Stomach (tissue), 4 donors: ENCODE results near the gene HELT.

Source experiments
- CTCF ChIP-seq, 7 experiments: fragments of 450-650 bp in 4 of 7; fragments of 200-600 bp in 3 of 7; sonication (generic) in 3 of 7; IDR thresholded peaks; one replicate each; pipeline ENCODE4 v1.5.1; 2016 to 2019; ENCODE audit warnings: antibody characterized with exemption in 7 of 7, control low read depth in 2 of 7, mild to moderate bottlenecking in 1 of 7
- EP300 ChIP-seq: sonication (generic); formaldehyde crosslinking; IDR thresholded peaks from one replicate; pipeline ENCODE4 v1.6.1; 2017; ENCODE audit warnings: antibody characterized with exemption
- POLR2A ChIP-seq, 4 donors: fragments of 450-650 bp; IDR thresholded peaks; one replicate each; pipeline ENCODE4 v1.6.1; 2016; ENCODE audit warnings: antibody characterized with exemption in 4 of 4, control low read depth in 2 of 4, mild to moderate bottlenecking in 1 of 4, moderate library complexity in 1 of 4
- POLR2AphosphoS5 ChIP-seq, 3 donors: sonication (generic); formaldehyde crosslinking; IDR thresholded peaks; one replicate each; pipeline ENCODE4 v1.6.1; 2016; ENCODE audit warnings: antibody characterized with exemption in 3 of 3

- no peak for TF ChIP-seq CTCF (IDR thresholded peaks at IDR 0.05)
- no peak for TF ChIP-seq POLR2A (IDR thresholded peaks at IDR 0.05)
- TF ChIP-seq EP300 = no peak
- no peak for TF ChIP-seq POLR2AphosphoS5 (IDR thresholded peaks at IDR 0.05)
Measured at GRCh38 chr4:184987493-184988031, 30.7 kb upstream of the HELT start.
